GM19025 (cell line): ENCODE measurements around the gene TMEM205.
"Not testable (repeated sequence)": the region's sequence is repeated elsewhere in the genome, so short reads cannot be mapped to it uniquely, and the experiment has no call there.

Source experiments
- ATAC-seq: cut with Tn5 transposase; IDR thresholded peaks from one replicate; pipeline ENCODE4 v1.9.1; 2021; ENCODE audit warnings: mild to moderate bottlenecking, low read depth, moderate library complexity; ENCODE audit not compliant: unreplicated experiment

The TMEM205 gene

DNA sequence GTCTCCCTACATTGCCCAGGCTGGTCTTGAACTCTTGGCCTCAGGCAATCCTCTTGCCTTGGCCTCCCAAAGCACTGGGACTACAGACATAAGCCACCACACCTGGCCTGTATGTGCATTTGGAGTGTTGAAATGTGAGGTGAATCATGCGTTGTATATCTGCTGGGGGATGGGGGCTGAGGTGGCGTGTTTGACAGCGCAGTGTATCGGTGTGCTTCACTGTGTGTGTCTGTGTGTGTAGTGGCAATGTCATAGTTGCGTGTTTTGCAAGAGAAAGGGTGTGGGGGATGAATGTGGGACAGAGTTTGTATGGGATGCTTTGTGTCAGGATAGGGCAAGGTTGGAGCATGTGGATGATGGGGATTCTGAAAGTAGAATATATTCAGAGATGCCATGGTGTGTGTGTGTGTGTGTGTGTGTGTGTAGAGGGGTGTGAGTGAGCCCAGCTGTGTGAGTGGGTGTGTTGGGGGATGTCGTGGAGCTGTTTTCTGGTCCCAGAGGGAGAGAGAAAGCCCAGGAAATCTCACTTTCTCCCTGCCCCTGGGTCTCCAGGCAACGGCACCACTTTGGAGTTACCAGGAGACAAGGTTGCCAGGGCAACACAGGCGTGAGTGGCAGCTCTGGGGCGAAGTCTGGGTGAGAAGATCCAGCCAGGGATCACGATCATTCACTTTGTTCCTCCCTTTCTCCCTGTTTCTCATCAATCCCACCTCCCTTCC, 27.3 kb upstream of the TMEM205 start:
- no peak for ATAC-seq

DNA sequence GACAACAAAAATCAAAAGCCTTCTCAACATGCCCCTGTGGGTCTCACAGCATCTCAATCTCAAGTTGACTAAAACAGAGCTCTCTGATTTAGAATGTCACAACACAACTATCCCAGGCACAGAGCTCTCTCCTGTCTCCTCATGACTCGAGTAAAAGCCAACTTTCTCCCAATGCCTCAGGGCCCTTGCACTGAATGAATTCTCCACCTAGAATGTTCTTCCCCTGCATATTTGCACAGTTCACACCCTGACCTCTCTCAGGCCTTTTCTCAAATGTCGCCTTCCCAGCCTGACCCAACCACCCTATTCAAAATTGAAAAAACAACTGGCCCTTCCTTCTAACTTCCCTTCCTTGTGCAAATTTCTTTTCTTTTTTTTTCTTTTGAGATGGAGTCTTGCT, 24.7 kb upstream of the TMEM205 start:
- no peak for ATAC-seq

DNA sequence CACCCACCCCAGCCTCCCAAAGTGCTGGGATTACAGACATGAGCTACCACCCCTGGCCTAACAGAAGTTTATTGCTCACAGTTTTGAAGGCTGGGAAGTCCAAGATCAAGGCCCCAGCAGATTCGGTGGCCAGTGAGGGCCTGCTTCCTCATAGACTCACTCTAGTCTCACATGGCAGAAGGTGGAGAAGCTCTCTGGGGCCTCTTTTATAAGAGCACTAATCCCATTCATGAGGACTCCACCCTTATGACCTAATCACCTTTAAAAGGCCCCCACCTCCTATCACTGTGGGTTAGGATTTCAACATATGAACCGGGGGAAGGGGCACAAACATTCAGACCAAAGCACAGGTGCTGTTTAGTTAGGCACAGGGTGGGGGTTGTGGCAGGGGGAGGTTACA, 21.5 kb upstream of the TMEM205 start:
- ATAC-seq: no peak

DNA sequence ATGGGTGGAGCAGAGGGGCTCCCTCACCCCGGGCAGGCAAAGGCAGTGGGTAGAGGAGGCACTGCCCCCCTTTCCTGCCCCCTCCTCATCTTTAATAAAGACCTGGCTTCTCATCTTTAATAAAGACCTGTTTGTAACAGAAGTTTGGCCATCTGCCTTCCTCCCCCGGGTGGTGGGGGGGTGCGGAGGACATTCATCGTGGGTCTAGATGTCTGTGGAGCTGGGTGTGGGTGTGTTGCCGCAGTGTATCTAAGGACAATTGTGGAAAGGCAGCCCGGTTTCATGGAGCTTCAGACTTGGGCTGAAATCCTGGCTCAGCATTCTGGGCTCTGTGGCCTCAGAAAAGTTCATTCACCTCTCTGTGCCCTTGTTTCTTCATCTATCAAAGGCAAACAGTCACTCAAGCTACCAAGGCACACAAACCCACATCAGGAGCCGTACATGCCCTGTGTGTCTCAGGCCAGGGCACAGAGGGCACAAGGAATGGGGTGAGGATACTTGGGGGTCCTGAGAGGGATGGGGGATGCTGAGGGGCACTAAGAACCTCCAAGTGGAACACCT, 19.6 kb upstream of the TMEM205 start:
- ATAC-seq: no peak

DNA sequence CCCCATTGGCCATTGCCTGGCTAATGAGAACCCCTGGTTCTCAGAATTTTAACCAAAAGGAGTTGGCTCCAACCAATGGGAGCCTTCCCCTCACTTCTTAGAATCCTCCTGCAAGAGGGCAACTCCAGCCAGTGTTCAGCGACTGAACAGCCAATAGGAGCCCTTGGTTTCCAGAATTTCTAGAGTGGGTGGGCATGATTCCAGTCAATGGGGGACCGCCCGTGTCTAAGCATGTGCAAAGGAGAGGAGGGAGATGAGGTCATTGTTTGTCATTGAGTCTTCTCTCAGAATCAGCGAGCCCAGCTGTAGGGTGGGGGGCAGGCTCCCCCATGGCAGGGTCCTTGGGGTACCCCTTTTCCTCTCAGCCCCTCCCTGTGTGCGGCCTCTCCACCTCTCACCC, 18.9 kb upstream of the TMEM205 start:
- ATAC-seq: no peak

DNA sequence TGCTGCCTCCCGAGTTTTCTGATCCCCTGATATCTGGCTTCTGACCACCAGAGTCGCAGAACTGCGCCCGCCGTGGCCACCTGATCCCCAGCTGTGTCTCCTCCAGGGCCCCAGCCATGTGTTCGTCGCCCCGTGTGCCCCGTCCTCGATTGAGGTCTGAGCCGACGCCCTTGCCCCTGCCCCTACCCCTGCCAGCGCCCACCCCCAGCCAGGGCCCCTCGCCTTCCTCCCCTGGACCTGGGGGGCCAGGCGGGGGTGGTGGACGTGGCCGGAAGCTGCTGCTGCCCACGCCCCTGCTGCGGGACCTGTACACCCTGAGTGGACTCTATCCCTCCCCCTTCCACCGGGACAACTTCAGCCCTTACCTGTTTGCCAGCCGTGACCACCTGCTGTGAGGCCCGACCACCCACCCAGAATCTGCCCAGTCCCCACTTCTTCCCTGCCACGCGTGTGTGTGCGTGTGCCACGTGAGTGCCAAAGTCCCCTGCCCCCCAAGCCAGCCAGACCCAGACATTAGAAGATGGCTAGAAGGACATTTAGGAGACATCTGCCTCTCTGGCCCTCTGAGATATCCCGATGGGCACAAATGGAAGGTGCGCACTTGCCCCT, 18.3 kb upstream of the TMEM205 start:
- no peak for ATAC-seq

DNA sequence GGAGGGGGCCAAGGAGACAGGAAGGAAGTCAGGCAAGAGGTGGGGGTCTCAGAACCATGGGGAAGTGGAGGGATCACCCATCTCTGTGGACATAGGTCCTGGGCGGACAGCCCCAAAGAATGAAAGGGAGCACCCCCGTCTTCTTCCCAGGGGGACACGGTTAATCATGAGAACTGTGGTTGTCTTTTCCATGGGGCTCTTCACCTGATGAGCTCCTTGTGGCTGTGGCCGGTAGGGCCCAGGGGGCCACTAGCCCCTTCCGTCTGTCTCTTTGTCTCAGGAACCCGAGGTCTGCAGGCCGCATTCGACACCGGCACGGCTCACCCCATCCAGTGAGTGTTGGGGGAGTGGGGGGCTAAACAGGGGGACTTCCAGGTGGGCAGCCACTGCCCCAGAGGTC, 17.8 kb upstream of the TMEM205 start:
- ATAC-seq: no peak

DNA sequence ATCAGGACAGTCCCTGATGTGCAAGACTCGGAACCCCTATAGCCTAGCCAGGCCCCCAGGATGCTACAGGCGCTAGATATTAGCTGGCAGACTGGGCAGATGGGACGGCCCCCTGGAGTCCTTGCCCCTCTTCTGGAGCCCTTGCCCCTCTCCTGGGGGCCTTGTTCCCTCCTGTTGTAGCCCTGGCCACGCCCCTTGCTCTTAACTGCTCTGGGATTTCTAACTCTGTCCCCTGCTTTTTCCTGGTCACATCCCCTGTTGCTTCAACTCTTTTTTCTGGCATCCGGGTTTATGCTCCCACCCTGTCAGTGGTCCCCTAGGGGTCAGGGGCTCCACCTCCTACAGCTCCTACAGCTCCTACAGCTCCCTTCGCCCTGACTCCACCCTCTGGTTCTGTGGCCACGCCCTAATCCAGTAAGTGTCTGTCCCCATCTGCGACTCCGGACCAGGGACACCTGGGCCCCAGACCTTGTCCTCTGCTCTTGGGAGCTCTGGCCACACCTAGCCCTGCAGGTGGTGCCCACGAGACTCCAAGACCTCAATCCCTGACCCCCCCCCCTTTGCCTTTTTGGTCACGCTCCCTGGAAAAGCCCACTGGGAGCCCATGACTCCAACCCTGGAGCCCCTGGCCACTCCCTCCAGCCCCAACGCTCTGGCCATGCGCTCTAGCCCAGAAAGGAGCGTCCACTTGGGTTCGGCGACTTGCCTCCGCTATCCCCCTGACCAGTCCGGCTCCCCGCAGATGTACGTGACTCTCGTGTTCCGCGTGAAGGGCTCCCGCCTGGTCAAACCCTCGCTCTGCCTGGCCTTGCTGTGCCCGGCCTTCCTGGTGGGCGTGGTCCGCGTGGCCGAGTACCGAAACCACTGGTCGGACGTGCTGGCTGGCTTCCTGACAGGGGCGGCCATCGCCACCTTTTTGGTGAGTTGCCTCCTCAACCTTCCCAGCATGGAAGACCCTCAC, 16.0 kb upstream of the TMEM205 start:
- ATAC-seq: no peak

DNA sequence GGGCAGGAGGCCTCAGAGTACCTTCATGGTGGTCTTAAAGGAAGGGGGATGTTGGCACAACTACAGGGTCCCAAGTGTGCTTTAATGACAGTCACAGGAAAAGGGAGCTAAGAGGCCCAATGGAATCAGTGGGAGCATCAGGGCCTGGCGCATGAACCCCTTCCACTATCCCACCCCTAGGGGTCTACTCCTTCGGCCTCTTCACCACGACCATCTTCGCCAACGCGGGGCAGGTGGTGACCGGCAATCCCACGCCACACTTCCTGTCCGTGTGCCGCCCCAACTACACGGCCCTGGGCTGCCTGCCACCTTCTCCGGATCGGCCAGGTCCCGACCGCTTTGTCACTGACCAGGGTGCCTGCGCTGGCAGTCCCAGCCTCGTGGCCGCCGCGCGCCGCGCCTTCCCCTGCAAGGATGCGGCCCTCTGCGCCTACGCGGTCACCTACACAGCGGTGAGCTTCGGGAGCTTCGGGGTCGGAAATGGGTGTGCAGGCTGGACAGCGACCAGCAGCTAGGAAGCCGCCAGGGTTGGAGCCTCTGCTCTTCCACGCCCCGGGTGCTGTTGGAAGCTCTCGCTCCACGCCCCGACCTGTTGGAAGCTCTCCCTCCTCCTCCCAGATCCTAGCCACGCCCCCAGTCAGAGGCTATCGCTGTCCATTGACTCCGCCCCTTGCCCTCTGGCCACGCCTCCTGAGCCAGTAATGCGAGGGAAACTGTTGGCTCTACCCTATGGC, 15.1 kb upstream of the TMEM205 start:
- no peak for ATAC-seq

DNA sequence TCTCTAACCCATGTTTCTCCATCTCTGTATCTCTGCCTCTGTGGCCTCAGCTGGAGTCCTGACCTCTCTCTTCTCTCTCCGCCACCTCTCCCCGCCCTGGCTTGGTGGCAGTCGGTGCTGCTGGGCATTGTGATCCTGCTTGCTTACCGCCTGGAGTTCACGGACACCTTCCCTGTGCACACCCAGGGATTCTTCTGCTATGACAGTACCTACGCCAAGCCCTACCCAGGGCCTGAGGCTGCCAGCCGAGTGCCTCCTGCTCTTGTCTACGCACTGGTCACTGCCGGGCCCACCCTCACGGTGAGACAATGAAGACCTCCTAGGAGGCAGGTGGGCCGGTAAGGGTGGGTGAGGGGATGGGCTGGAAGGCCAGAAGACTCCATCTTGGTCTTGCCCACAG, 13.4 kb upstream of the TMEM205 start:
- no peak for ATAC-seq

DNA sequence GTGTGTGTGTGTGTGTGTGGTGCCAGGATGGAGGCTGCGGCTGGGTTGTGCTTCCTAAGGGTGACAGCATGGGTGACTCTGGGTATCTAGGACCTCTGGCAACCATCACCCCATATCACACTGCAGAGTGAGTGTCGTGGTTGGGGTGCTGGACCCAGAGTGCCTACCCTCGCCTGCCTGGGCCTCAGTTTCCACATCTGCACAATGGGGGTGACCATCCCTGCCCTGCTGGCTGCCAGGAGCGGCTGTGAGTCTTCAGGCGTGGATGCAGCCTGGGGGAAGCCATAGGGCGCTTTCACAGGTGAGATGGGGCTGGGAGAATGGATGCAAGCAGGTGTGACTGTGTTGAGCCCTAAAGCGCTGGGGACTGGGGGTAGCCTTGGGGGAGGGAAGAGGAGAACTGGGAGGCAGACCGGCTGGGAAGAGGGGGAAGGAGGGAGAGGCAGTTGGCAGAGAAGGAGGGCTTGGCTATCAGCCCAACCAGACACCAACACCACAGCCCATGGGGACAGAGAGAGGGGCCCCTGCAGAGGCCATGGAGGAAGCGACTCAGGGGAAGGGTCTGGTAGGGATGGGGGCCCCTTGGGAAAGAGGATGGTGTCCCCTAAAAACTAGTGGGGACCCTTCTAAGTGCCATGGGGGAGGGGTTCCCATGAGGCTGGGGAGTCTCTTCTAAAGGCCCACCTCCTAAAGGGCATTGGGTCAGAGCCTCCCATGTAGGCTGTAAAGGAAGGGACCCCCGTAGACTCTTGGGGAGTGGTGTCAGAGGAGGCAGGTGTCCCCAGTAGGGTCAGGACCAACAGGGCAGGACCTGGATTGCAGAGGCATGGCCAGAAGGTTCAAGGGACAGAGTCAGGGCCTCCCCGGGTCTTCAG, 10.8 kb upstream of the TMEM205 start:
- no peak for ATAC-seq

DNA sequence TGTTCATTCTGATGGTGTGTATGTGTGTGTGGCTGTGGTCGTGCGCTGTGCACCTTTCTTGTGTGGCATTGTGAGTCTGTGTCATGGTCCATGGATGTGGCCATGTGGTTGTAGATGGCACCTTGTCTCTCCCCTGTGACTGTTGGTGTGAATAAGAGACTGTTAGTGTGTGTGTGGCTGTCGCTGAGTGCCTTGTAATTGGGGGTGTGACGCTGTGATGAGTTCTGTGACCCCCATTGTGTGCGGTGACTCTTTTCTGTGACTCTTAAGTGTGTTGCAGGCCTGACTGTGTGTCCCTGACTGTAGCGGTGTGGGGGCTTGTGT, 10.0 kb upstream of the TMEM205 start:
- ATAC-seq: no peak

DNA sequence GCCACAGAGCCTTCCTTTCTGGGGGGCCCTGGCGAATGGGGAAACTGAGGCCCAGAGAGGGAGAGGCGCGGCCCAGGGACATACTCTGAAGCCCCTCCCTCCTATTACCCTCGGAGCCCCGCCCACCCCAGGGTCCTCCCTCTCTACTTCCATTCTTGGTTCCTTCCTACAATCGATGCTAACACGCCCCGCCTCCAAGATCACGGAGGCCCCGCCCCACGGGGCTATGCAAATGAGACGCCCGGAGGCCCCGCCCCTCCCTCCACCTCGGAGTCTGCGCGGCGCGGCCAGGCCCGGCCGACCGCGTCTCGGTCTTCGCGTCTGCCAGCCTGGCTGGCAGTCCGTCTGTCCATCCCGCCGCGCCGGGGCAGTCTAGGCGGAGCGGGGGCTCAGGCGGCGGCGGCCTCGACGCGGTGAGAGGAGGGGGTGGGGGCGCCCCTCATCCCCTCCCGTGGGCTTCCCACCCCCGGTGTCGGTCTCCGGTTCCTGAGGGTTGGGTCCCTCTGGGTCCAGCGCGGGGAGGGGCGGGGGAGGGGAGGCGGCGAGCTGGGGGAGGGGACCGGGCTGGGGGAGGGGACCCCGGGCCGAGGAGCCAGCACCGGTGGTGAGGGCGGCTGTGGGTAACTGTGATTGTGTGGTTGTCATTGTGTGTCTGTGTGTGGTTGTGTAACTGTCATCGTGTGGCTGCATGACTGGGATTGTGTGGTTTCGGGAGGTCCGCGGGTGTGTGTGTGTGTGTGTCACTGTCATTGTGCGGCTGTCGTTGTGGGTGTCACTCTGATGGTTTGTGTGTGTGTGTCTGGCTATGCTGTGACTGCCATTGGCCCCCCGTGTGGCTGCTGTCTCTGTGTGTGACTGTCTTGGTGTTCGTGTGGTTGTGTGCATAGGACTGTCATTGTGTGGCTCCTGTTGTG, 9.3 kb upstream of the TMEM205 start, which contains the start of gene PLPPR2:
Gene PLPPR2, plus strand, starts transcription at position 273 of the 914 bp plus-strand sequence. CDS start 2,242 bp downstream, outside the sequence.
- no peak for ATAC-seq

DNA sequence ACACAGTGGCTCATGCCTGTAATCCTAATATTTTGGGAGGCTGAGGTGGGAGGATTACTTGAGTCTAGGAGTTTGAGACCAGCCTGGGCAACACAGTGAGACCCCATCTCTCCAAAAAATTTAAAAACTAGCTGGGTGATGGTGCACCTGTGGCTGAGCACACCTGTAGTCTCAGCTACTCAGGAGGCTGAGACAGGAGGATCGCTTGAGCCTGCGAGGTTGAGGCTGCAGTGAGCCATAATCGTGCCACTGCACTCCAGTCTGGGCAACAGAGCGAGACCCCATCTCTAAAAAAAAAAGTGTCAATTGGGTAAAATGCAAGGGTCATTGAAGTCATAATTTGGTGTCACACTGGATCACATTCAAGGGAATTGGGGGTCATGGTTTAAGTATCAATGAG, 8.0 kb upstream of the TMEM205 start:
- not testable (repeated sequence) for ATAC-seq

DNA sequence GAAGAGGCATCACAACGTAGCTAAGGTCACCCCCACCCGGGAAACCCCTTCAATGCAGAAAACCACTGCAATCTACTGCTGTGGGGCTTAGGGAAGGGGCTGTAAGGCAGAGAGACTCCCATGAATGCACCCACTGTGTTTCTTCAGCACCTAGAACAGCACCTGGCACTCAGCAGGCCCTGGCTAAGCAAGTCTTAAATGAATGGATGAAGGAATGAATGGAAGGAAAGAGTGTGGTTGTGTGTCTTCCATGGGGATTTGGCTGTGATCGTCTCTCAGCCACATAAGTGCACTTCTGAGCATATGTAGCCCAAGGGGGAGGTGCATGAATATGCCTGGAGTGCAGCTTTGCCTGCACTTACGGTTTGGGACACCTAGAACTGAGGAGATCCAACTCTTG, 3.1 kb upstream of the TMEM205 start:
- no peak for ATAC-seq

DNA sequence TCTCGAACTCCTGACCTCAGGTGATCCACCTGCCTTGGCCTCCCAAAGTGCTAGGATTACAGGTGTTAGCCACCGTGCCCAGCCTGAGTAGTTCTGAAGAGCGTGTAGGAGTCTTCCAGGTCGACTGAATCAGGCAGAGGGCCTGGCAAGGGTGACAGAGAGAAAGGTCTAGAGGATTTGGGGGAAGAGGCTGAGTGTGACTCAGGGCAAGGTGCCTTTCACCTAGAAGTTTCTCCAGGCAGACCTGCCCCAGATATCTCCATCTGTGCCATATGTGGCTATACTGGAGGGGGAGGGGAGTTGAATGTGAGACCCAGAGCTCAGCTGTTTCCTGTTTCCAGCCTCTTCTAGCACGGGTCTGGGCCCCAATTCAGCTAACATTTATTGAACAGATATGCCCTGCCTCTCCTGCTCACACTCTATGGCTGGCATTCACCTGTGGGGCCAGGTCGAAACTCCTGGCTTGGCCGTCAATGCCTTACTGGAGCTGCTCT, 1.5 kb upstream of the TMEM205 start:
- ATAC-seq: no peak

DNA sequence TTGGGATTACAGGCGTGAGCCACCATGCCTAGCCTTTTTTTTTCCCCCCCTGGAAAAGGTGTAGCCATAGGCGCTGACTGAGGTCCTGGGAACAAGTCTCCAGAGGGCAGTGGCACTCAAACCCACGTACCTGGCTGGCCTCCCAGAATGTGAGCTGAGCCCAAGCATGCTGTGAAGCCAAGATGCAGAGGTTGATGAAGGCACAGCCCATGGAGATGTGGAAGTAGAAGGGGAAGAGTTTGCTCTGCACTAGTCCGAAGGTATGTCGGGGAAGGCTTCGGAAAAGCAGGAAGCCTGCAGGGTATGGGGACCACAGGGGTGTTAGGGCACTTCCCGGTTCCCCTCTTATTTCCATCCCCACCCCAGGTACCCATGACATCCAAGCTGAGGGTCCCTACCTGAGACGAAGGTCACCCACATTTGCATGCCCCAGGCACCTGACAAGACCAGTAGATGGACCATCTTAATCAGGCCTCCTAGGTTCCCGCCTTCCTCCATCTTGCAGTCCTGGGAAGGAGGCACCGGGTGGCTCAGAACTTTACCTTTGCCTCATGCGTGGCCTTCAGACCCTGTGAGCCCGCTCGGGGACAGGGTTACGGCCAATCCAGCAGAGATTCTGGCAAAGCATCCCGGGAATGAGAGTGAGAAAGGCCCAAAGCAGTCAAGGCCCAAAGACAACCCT, 805 bp downstream of the TMEM205 start:
- no peak for ATAC-seq

DNA sequence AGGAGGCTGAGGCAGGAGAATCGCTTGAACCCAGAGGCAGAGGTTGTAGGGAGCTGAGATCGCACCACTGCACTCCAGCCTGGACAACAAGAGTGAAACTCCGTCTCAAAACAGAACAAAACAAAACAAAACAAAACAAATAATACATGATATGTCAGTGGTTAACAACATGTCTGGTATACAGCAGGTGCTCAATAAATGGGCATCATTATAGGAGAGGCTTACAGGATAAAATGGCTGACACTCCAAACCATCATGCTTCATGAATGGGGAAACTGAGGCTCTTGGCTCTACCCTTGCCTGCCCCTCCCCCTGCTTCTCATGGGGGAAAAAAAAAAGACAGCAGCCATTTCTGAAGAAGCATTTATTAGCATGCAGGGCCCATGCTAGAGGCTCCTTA, 3.6 kb downstream of the TMEM205 start:
- no peak for ATAC-seq
